T-helper 2 cell treated with Interferon-gamma antibody and Interleukin-4, amounts not matched to agents 5 μg/mL and 100 μg/mL, for 36 hours (primary cell): ENCODE data around the gene ACVR1C.
"Not testable (repeated sequence)": the region's sequence is repeated elsewhere in the genome, so short reads cannot be mapped to it uniquely, and the experiment has no call there.

Experiments
- DNase-seq: peaks from one replicate; pipeline ENCODE4 v3.0.0; 2021; ENCODE audit warnings: low spot score
- H3K27ac Mint-ChIP-seq: one replicate; pipeline ENCODE4 v1.8.0; 2021; ENCODE audit warnings: mild to moderate bottlenecking, mixed read lengths
- H3K27me3 Mint-ChIP-seq: one replicate; pipeline ENCODE4 v1.8.0; 2021; ENCODE audit warnings: low read depth, mixed read lengths
- H3K36me3 Mint-ChIP-seq: one replicate; pipeline ENCODE4 v1.8.0; 2021; ENCODE audit warnings: low read depth, mixed read lengths
- H3K4me1 Mint-ChIP-seq: one replicate; pipeline ENCODE4 v1.8.0; 2021; ENCODE audit warnings: low read depth, mixed read lengths
- H3K4me3 Mint-ChIP-seq: one replicate; pipeline ENCODE4 v1.8.0; 2022; ENCODE audit warnings: mild to moderate bottlenecking, moderate library complexity, mixed read lengths
- H3K9me3 Mint-ChIP-seq: one replicate; pipeline ENCODE4 v1.8.0; 2021; ENCODE audit warnings: mixed read lengths

Gene ACVR1C

GRCh38 chr2:157559061-157559460 is 69.6 kb downstream of the ACVR1C start:
- Mint-ChIP-seq H3K4me3 (no peak overlapping the region), H3K36me3 (no peaks in the 10 kb centered on the region), H3K4me1 (peaks cover 11% of the 10 kb centered on the region), H3K27me3 (no peaks in the 10 kb centered on the region), H3K27ac (no peak overlapping the region), H3K9me3 (peaks cover 12% of the 10 kb centered on the region)
- DNase-seq, result no peak

- H3K36me3 Mint-ChIP-seq, result no peaks in the 10 kb centered on the region
- H3K27me3 Mint-ChIP-seq, result no peaks in the 10 kb centered on the region
- peaks cover 8% of the 10 kb centered on the region for H3K9me3 Mint-ChIP-seq
- H3K4me3 Mint-ChIP-seq, result no peak overlapping the region
- DNase-seq, result no peak
- peaks cover 11% of the 10 kb centered on the region for H3K4me1 Mint-ChIP-seq
- H3K27ac Mint-ChIP-seq, result no peak overlapping the region
Measured at GRCh38 chr2:157557770-157558169, 70.9 kb downstream of the ACVR1C start.

GRCh38 chr2:157540102-157540501 is 88.6 kb downstream of the ACVR1C start:
- no peak overlapping the region for H3K27ac Mint-ChIP-seq
- no peak overlapping the region for H3K4me3 Mint-ChIP-seq
- no peaks in the 10 kb centered on the region for H3K4me1 Mint-ChIP-seq
- no peaks in the 10 kb centered on the region for H3K27me3 Mint-ChIP-seq
- DNase-seq, result no peak
- no peaks in the 10 kb centered on the region for H3K9me3 Mint-ChIP-seq
- H3K36me3 Mint-ChIP-seq, result no peaks in the 10 kb centered on the region

- Mint-ChIP-seq H3K27ac (no peak overlapping the region), H3K4me3 (no peak overlapping the region), H3K9me3 (no peaks in the 10 kb centered on the region)
Measured at GRCh38 chr2:157538064-157538463, 90.6 kb downstream of the ACVR1C start.

GRCh38 chr2:157536815-157537214 is 91.8 kb downstream of the ACVR1C start:
- H3K4me3 Mint-ChIP-seq, result no peak overlapping the region

More at GRCh38 chr2:157538064-157538463, 90.6 kb downstream of the ACVR1C start:
- DNase-seq, result no peak
- no peaks in the 10 kb centered on the region for H3K36me3 Mint-ChIP-seq
- no peaks in the 10 kb centered on the region for H3K27me3 Mint-ChIP-seq
- H3K4me1 Mint-ChIP-seq, result no peaks in the 10 kb centered on the region

GRCh38 chr2:157528963-157529751 is 99.5 kb downstream of the ACVR1C start:
- H3K4me1 Mint-ChIP-seq, result no peaks in the 10 kb centered on the region
- DNase-seq, result no peak
- H3K27me3 Mint-ChIP-seq, result peaks cover 13% of the 10 kb centered on the region
- H3K27ac Mint-ChIP-seq, result no peak overlapping the region
- no peaks in the 10 kb centered on the region for H3K36me3 Mint-ChIP-seq
- no peak overlapping the region for H3K4me3 Mint-ChIP-seq
- H3K9me3 Mint-ChIP-seq, result no peaks in the 10 kb centered on the region

More at GRCh38 chr2:157536815-157537214, 91.8 kb downstream of the ACVR1C start:
- H3K36me3 Mint-ChIP-seq, result no peaks in the 10 kb centered on the region
- no peaks in the 10 kb centered on the region for H3K4me1 Mint-ChIP-seq
- no peak for DNase-seq
- no peak overlapping the region for H3K27ac Mint-ChIP-seq
- no peaks in the 10 kb centered on the region for H3K9me3 Mint-ChIP-seq
- peaks cover under 1% of the 10 kb centered on the region for H3K27me3 Mint-ChIP-seq

- H3K4me1 Mint-ChIP-seq, result no peaks in the 10 kb centered on the region
- DNase-seq, result no peak
- no peaks in the 10 kb centered on the region for H3K36me3 Mint-ChIP-seq
- no peak overlapping the region for H3K27ac Mint-ChIP-seq
- no peak overlapping the region for H3K4me3 Mint-ChIP-seq
- H3K9me3 Mint-ChIP-seq, result no peaks in the 10 kb centered on the region
- peaks cover 15% of the 10 kb centered on the region for H3K27me3 Mint-ChIP-seq
Measured at GRCh38 chr2:157526070-157526469, 102.6 kb downstream of the ACVR1C start.

- Mint-ChIP-seq H3K4me3 (no peak overlapping the region), H3K9me3 (no peaks in the 10 kb centered on the region), H3K27ac (no peak overlapping the region), H3K4me1 (no peaks in the 10 kb centered on the region), H3K27me3 (peaks cover 12% of the 10 kb centered on the region), H3K36me3 (no peaks in the 10 kb centered on the region)
- no peak for DNase-seq
Measured at GRCh38 chr2:157523270-157524247, 105.1 kb downstream of the ACVR1C start.

- peaks cover 23% of the 10 kb centered on the region for H3K27me3 Mint-ChIP-seq
- H3K36me3 Mint-ChIP-seq, DNase-seq, H3K4me3 Mint-ChIP-seq, H3K9me3 Mint-ChIP-seq, H3K27ac Mint-ChIP-seq, H3K4me1 Mint-ChIP-seq: not testable (repeated sequence)
Measured at GRCh38 chr2:157514966-157515365, 113.7 kb downstream of the ACVR1C start.

GRCh38 chr2:157509744-157510143 is 118.9 kb downstream of the ACVR1C start:
- peaks cover 29% of the 10 kb centered on the region for H3K27me3 Mint-ChIP-seq
- no peak overlapping the region for H3K4me3 Mint-ChIP-seq
- H3K9me3 Mint-ChIP-seq, result no peaks in the 10 kb centered on the region
- no peak overlapping the region for H3K27ac Mint-ChIP-seq
- H3K4me1 Mint-ChIP-seq, result peaks cover 3% of the 10 kb centered on the region
- DNase-seq, result no peak
- H3K36me3 Mint-ChIP-seq, result no peaks in the 10 kb centered on the region

- DNase-seq, result no peak
- Mint-ChIP-seq H3K9me3 (no peaks in the 10 kb centered on the region), H3K36me3 (no peaks in the 10 kb centered on the region), H3K27ac (no peak overlapping the region), H3K27me3 (peaks cover 24% of the 10 kb centered on the region), H3K4me3 (no peak overlapping the region), H3K4me1 (peaks cover 3% of the 10 kb centered on the region)
Measured at GRCh38 chr2:157508676-157509075, 120.0 kb downstream of the ACVR1C start.

- Mint-ChIP-seq H3K4me3 (no peak overlapping the region), H3K4me1 (peaks cover 5% of the 10 kb centered on the region), H3K27me3 (peaks cover 20% of the 10 kb centered on the region)
Measured at GRCh38 chr2:157506586-157506985, 122.1 kb downstream of the ACVR1C start.

GRCh38 chr2:157504623-157505022 is 124.0 kb downstream of the ACVR1C start:
- H3K27ac Mint-ChIP-seq, result no peak overlapping the region

More at GRCh38 chr2:157506586-157506985, 122.1 kb downstream of the ACVR1C start:
- Mint-ChIP-seq H3K27ac (no peak overlapping the region), H3K9me3 (no peaks in the 10 kb centered on the region), H3K36me3 (no peaks in the 10 kb centered on the region)
- DNase-seq, result no peak

GRCh38 chr2:157501026-157501425 is 127.6 kb downstream of the ACVR1C start:
- Mint-ChIP-seq H3K9me3 (no peaks in the 10 kb centered on the region), H3K27me3 (no peaks in the 10 kb centered on the region), H3K4me1 (peaks cover 15% of the 10 kb centered on the region), H3K36me3 (no peaks in the 10 kb centered on the region), H3K4me3 (no peak overlapping the region), H3K27ac (no peak overlapping the region)
- no peak for DNase-seq

More at GRCh38 chr2:157504623-157505022, 124.0 kb downstream of the ACVR1C start:
- Mint-ChIP-seq H3K36me3 (no peaks in the 10 kb centered on the region), H3K4me3 (no peak overlapping the region), H3K4me1 (peaks cover 14% of the 10 kb centered on the region), H3K27me3 (peaks cover 6% of the 10 kb centered on the region), H3K9me3 (no peaks in the 10 kb centered on the region)
- DNase-seq, result no peak
